HEK293T (cell line): ENCODE measurements around the gene ARHGAP5.

Source experiments
- CTCF ChIA-PET: fragments of 350-600 bp; formaldehyde crosslinking; extraction: SDS; loops from one replicate; lab custom pipeline; 2021; ENCODE audit warnings: antibody characterized with exemption, inconsistent platforms; lab: Yijun Ruan, JAX
- POLR2A ChIA-PET: fragments of 350-600 bp; formaldehyde crosslinking; extraction: SDS; loops from one replicate; lab custom pipeline; 2020; ENCODE audit warnings: antibody characterized with exemption, inconsistent platforms; lab: Yijun Ruan, JAX
- DNase-seq: peaks from one replicate; pipeline ENCODE4 v3.0.0; 2012; ENCODE audit warnings: mixed read lengths; ENCODE audit errors: extremely low spot score
- ARNT ChIP-seq: fragments of 450-650 bp; IDR thresholded peaks from 2 replicates; pipeline ENCODE4 v1.6.1; 2017; ENCODE audit warnings: mild to moderate bottlenecking
- BHLHE40 ChIP-seq: fragments of 450-650 bp; IDR thresholded peaks from 2 replicates; pipeline ENCODE4 v1.6.1; 2016; ENCODE audit warnings: mild to moderate bottlenecking, moderate library complexity, borderline replicate concordance
- CTBP1 ChIP-seq: fragments of 450-650 bp; IDR thresholded peaks from 2 replicates; pipeline ENCODE4 v1.6.1; 2016; ENCODE audit warnings: borderline replicate concordance
- ELF4 ChIP-seq: fragments of 450-650 bp; IDR thresholded peaks from 2 replicates; pipeline ENCODE4 v1.6.1; 2017; ENCODE audit warnings: antibody characterized with exemption
- FOXA1 ChIP-seq: fragments of 450-650 bp; IDR thresholded peaks from 2 replicates; pipeline ENCODE4 v1.6.1; 2016; ENCODE audit warnings: mild to moderate bottlenecking
- FOXK2 ChIP-seq: fragments of 450-650 bp; IDR thresholded peaks from 2 replicates; pipeline ENCODE4 v1.6.1; 2016; ENCODE audit warnings: mild to moderate bottlenecking
- FOXM1 ChIP-seq: fragments of 450-650 bp; IDR thresholded peaks from 2 replicates; pipeline ENCODE4 v1.6.1; 2017; ENCODE audit warnings: mild to moderate bottlenecking, borderline replicate concordance
- HDGF ChIP-seq: fragments of 450-650 bp; IDR thresholded peaks from 2 replicates; pipeline ENCODE4 v1.6.1; 2017; ENCODE audit warnings: antibody characterized with exemption, borderline replicate concordance
- L3MBTL2 ChIP-seq: fragments of 450-650 bp; conservative IDR thresholded peaks from 2 replicates; pipeline ENCODE4 v1.6.1; 2016; ENCODE audit warnings: mild to moderate bottlenecking
- LEF1 ChIP-seq: fragments of 450-650 bp; IDR thresholded peaks from 2 replicates; pipeline ENCODE4 v1.6.1; 2017; ENCODE audit warnings: mild to moderate bottlenecking, borderline replicate concordance
- NFRKB ChIP-seq: fragments of 450-650 bp; IDR thresholded peaks from 2 replicates; pipeline ENCODE4 v1.6.1; 2016; ENCODE audit warnings: mild to moderate bottlenecking, moderate library complexity
- PKNOX1 ChIP-seq: fragments of 450-650 bp; IDR thresholded peaks from 2 replicates; pipeline ENCODE4 v1.6.1; 2016
- SP1 ChIP-seq: fragments of 450-650 bp; IDR thresholded peaks from 2 replicates; pipeline ENCODE4 v1.6.1; 2017
- SUZ12 ChIP-seq: fragments of 450-650 bp; IDR thresholded peaks from 2 replicates; pipeline ENCODE4 v1.6.1; 2016; ENCODE audit warnings: mild to moderate bottlenecking
- TARDBP ChIP-seq: fragments of 450-650 bp; IDR thresholded peaks from 2 replicates; pipeline ENCODE4 v1.6.1; 2016
- ZNF384 ChIP-seq: fragments of 450-650 bp; IDR thresholded peaks from 2 replicates; pipeline ENCODE4 v1.6.1; 2016

The ARHGAP5 gene

GRCh38 chr14:32166924-32167323, 89.8 kb downstream of the ARHGAP5 start:
- ChIA-PET POLR2A (no interaction called here), CTCF (no interaction called here)
- DNase-seq: no peak
- TF ChIP-seq PKNOX1: no peak
- TF ChIP-seq ZNF384: no peak
- no peak for TF ChIP-seq TARDBP
- TF ChIP-seq BHLHE40: no peak
- no peak for TF ChIP-seq ELF4
- no peak for TF ChIP-seq SUZ12
- TF ChIP-seq CTBP1: no peak
- TF ChIP-seq FOXK2: no peak
- TF ChIP-seq NFRKB: no peak
- no peak for TF ChIP-seq ARNT
- TF ChIP-seq LEF1: no peak
- no peak for TF ChIP-seq SP1
- no peak for TF ChIP-seq L3MBTL2
- no peak for TF ChIP-seq FOXA1
- no peak for TF ChIP-seq FOXM1
- TF ChIP-seq HDGF: no peak

- ChIA-PET POLR2A (no interaction called here), CTCF (no interaction called here)
- no peak for DNase-seq
- TF ChIP-seq NFRKB (no peak), ELF4 (no peak), CTBP1 (no peak), PKNOX1 (no peak), TARDBP (no peak), SUZ12 (no peak), FOXM1 (no peak)
Measured at GRCh38 chr14:32167907-32168306, 90.8 kb downstream of the ARHGAP5 start.

- TF ChIP-seq ZNF384: no peak
- TF ChIP-seq NFRKB: no peak
- no peak for TF ChIP-seq ARNT
- DNase-seq: no peak
- CTCF ChIA-PET: no interaction called here
- POLR2A ChIA-PET: no interaction called here
Measured at GRCh38 chr14:32169191-32169590, 92.1 kb downstream of the ARHGAP5 start.

GRCh38 chr14:32171469-32171868, 94.4 kb downstream of the ARHGAP5 start:
- DNase-seq: no peak
- TF ChIP-seq SUZ12: no peak
- ChIA-PET POLR2A (no interaction called here), CTCF (no interaction called here)

GRCh38 chr14:32183151-32184058, 106.3 kb downstream of the ARHGAP5 start:
- TF ChIP-seq PKNOX1 (no peak), FOXA1 (no peak), FOXM1 (no peak), HDGF (no peak), TARDBP (no peak), BHLHE40 (no peak), L3MBTL2 (no peak), ELF4 (no peak), NFRKB (no peak)
- no peak for DNase-seq
- ChIA-PET CTCF (no interaction called here), POLR2A (no interaction called here)

GRCh38 chr14:32185097-32185496, 108.0 kb downstream of the ARHGAP5 start:
- TF ChIP-seq CTBP1 (no peak), SP1 (no peak), FOXM1 (no peak), FOXK2 (no peak), L3MBTL2 (no peak), NFRKB (no peak), PKNOX1 (no peak), TARDBP (no peak), ARNT (no peak), HDGF (no peak), BHLHE40 (no peak), ZNF384 (no peak), LEF1 (no peak), ELF4 (no peak), FOXA1 (no peak), SUZ12 (no peak)
- CTCF ChIA-PET: no interaction called here
- POLR2A ChIA-PET: no interaction called here
- DNase-seq: no peak
